Activated T-cell treated with anti-CD3 and anti-CD28 coated beads, Interleukin-2, amount 50 U/mL, for 1 hour (primary cell): ENCODE results near the gene ZNF239.
"Not testable (repeated sequence)": the region's sequence is repeated elsewhere in the genome, so short reads cannot be mapped to it uniquely, and the experiment has no call there.

Experiments
- DNase-seq: peaks from one replicate; pipeline ENCODE4 v3.0.0-alpha.2; 2020

The ZNF239 gene

GRCh38 chr10:43576062-43576461 is 1.6 kb upstream of the ZNF239 start:
- no peak for DNase-seq

GRCh38 chr10:43574906-43575305 is 490 bp upstream of the ZNF239 start:
- no peak for DNase-seq

GRCh38 chr10:43573250-43574000 is 991 bp downstream of the ZNF239 start:
- no peak for DNase-seq

- no peak for DNase-seq
Measured at GRCh38 chr10:43570971-43571370, 3.4 kb downstream of the ZNF239 start.

- no peak for DNase-seq
Measured at GRCh38 chr10:43569681-43570080, 4.7 kb downstream of the ZNF239 start.

GRCh38 chr10:43557214-43557613 is 17.2 kb downstream of the ZNF239 start:
- no peak for DNase-seq

- not testable (repeated sequence) for DNase-seq
Measured at GRCh38 chr10:43543746-43544145, 30.7 kb downstream of the ZNF239 start.

GRCh38 chr10:43524434-43525247 is 49.8 kb downstream of the ZNF239 start:
- no peak for DNase-seq
